IMR-90 (cell line): ENCODE results near the gene TUSC1.

ENCODE experiments used
- CEBPB ChIP-seq: IDR thresholded peaks from 2 replicates; pipeline ENCODE4 v1.6.1; 2012; ENCODE audit warnings: low read depth, low read length, improper control_type of control experiment
- CHD1 ChIP-seq: IDR thresholded peaks from 2 replicates; pipeline ENCODE4 v1.6.1; 2012; ENCODE audit warnings: low read depth, low read length, improper control_type of control experiment
- MAFK ChIP-seq: IDR thresholded peaks from 2 replicates; pipeline ENCODE4 v1.6.1; 2012; ENCODE audit warnings: low read depth, low read length, improper control_type of control experiment
- MAZ ChIP-seq: IDR thresholded peaks from 2 replicates; pipeline ENCODE4 v1.6.1; 2012; ENCODE audit warnings: low read depth, mild to moderate bottlenecking, low read length, improper control_type of control experiment, moderate library complexity, borderline replicate concordance
- MXI1 ChIP-seq: IDR thresholded peaks from 2 replicates; pipeline ENCODE4 v1.6.1; 2012; ENCODE audit warnings: low read depth, mild to moderate bottlenecking, low read length, moderate library complexity, borderline replicate concordance
- POLR2A ChIP-seq: IDR thresholded peaks from 2 replicates; pipeline ENCODE4 v1.6.1; 2012; ENCODE audit warnings: mild to moderate bottlenecking, low read depth, low read length
- RAD21 ChIP-seq: IDR thresholded peaks from 2 replicates; pipeline ENCODE4 v1.6.1; 2012; ENCODE audit warnings: low read length, improper control_type of control experiment
- RCOR1 ChIP-seq: IDR thresholded peaks from 2 replicates; pipeline ENCODE4 v1.6.1; 2012; ENCODE audit warnings: mild to moderate bottlenecking, low read length, improper control_type of control experiment; ENCODE audit not compliant: insufficient replicate concordance
- RFX5 ChIP-seq: IDR thresholded peaks from 2 replicates; pipeline ENCODE4 v1.8.0; 2012; ENCODE audit warnings: low read depth, mild to moderate bottlenecking, low read length, moderate library complexity
- SMC3 ChIP-seq: fragments of 150-350 bp; IDR thresholded peaks from 2 replicates; pipeline ENCODE4 v1.6.1; 2016; ENCODE audit warnings: low read depth, mild to moderate bottlenecking, antibody characterized with exemption, low read length, moderate library complexity
- TF ChIP-seq, protein P1 (sequence below): conservative IDR thresholded peaks from 2 replicates; pipeline ENCODE4 v1.5.1; 2012; ENCODE audit warnings: mild to moderate bottlenecking, low read depth, low read length, improper control_type of control experiment
- TF ChIP-seq, protein P2 (sequence below): fragments of 150-350 bp; IDR thresholded peaks from 2 replicates; pipeline ENCODE4 v1.6.1; 2017; ENCODE audit warnings: mild to moderate bottlenecking, antibody characterized with exemption, low read length, low read depth
- TF ChIP-seq, protein P3 (sequence below): fragments of 150-350 bp; IDR thresholded peaks from 2 replicates; pipeline ENCODE4 v1.6.1; 2016; ENCODE audit warnings: low read depth, mild to moderate bottlenecking, low read length, moderate library complexity, borderline replicate concordance

DNA sequence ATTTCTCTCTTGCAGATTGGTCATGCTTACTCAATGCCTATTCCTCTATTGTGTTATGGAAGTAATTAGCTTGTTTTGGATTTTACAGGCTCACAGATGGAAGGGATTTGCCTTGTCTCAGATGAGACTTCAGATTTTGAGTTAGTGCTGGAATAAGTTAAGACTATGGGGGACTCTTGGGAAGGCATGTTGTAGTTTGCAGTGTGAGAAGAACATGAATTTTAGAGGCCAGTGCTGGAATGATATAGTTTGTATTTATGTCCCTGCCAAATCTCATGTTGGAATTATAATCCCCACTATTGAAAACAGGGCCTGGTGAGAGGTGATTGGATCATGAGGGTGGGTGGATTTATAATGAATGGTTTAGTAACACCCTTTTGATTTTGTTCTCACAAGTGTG is 6.1 kb upstream of the TUSC1 start:
- TF ChIP-seq RCOR1, result no peak
- TF ChIP-seq SMC3, result no peak
- TF ChIP-seq POLR2A, result no peak
- no peak for TF ChIP-seq RFX5
- TF ChIP-seq, protein P1, sequence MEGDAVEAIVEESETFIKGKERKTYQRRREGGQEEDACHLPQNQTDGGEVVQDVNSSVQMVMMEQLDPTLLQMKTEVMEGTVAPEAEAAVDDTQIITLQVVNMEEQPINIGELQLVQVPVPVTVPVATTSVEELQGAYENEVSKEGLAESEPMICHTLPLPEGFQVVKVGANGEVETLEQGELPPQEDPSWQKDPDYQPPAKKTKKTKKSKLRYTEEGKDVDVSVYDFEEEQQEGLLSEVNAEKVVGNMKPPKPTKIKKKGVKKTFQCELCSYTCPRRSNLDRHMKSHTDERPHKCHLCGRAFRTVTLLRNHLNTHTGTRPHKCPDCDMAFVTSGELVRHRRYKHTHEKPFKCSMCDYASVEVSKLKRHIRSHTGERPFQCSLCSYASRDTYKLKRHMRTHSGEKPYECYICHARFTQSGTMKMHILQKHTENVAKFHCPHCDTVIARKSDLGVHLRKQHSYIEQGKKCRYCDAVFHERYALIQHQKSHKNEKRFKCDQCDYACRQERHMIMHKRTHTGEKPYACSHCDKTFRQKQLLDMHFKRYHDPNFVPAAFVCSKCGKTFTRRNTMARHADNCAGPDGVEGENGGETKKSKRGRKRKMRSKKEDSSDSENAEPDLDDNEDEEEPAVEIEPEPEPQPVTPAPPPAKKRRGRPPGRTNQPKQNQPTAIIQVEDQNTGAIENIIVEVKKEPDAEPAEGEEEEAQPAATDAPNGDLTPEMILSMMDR, result no peak
- TF ChIP-seq, protein P2, sequence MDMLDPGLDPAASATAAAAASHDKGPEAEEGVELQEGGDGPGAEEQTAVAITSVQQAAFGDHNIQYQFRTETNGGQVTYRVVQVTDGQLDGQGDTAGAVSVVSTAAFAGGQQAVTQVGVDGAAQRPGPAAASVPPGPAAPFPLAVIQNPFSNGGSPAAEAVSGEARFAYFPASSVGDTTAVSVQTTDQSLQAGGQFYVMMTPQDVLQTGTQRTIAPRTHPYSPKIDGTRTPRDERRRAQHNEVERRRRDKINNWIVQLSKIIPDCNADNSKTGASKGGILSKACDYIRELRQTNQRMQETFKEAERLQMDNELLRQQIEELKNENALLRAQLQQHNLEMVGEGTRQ, result no peak
- TF ChIP-seq MAFK, result no peak
- no peak for TF ChIP-seq CHD1
- no peak for TF ChIP-seq CEBPB
- TF ChIP-seq, protein P3, sequence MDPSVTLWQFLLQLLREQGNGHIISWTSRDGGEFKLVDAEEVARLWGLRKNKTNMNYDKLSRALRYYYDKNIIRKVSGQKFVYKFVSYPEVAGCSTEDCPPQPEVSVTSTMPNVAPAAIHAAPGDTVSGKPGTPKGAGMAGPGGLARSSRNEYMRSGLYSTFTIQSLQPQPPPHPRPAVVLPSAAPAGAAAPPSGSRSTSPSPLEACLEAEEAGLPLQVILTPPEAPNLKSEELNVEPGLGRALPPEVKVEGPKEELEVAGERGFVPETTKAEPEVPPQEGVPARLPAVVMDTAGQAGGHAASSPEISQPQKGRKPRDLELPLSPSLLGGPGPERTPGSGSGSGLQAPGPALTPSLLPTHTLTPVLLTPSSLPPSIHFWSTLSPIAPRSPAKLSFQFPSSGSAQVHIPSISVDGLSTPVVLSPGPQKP, result no peak
- TF ChIP-seq RAD21, result no peak
- TF ChIP-seq MAZ, result no peak
- no peak for TF ChIP-seq MXI1
